Activated T-helper 1 cell treated with anti-CD3 and anti-CD28 coated beads, Interleukin-12 subunit alpha, Interleukin-12 subunit beta, Interleukin-2, Interleukin-4 antibody, amounts not matched to agents 30 ng/mL and 10 ng/mL and 1 ng/mL, durations not matched to agents 14 hours and 24 hours and 36 hours (primary cell): ENCODE results near the gene DNAH8. TPM values are rescaled to one million over a fixed set of nuclear protein-coding genes. Genes with fewer than 3 reads are reported as not detected.

Source experiments
- DNase-seq: peaks from one replicate; pipeline ENCODE4 v3.0.0; 2021; ENCODE audit warnings: low spot score
- H3K27ac Mint-ChIP-seq: one replicate; pipeline ENCODE4 v1.8.0; 2021; ENCODE audit warnings: mild to moderate bottlenecking, mixed read lengths
- H3K27me3 Mint-ChIP-seq: one replicate; pipeline ENCODE4 v1.8.0; 2022; ENCODE audit warnings: mild to moderate bottlenecking, moderate library complexity, mixed read lengths; ENCODE audit not compliant: insufficient read depth
- H3K36me3 Mint-ChIP-seq: one replicate; pipeline ENCODE4 v1.8.0; 2021; ENCODE audit warnings: low read depth, mixed read lengths
- H3K4me1 Mint-ChIP-seq: one replicate; pipeline ENCODE4 v1.8.0; 2021; ENCODE audit warnings: low read depth, mixed read lengths
- H3K4me3 Mint-ChIP-seq: one replicate; pipeline ENCODE4 v1.8.0; 2021; ENCODE audit warnings: mild to moderate bottlenecking, moderate library complexity, mixed read lengths
- H3K9me3 Mint-ChIP-seq: one replicate; pipeline ENCODE4 v1.8.0; 2021; ENCODE audit warnings: mixed read lengths
- intact Hi-C: fragments of 100-400 bp; cut with micrococcal nuclease; formaldehyde crosslinking; loops from one replicate; pipeline ENCODE4 v1.15.1; 2024
- total RNA-seq: library from RNA; stranded (reverse); gene quantifications from 2 replicates; pipeline ENCODE4 v1.2.3, GENCODE V29; 2022

DNAH8 gene
- total RNA-seq, 1 donor from 2014 or later: 0.03 TPM

GRCh38 chr6:39073471-39074355 is 358.6 kb downstream of the DNAH8 start:
- DNase-seq: no peak
- no peak overlapping the region for H3K4me3 Mint-ChIP-seq
- peaks cover 18% of the 10 kb centered on the region for H3K27me3 Mint-ChIP-seq
- no peak overlapping the region for H3K27ac Mint-ChIP-seq
- no peaks in the 10 kb centered on the region for H3K36me3 Mint-ChIP-seq
- H3K9me3 Mint-ChIP-seq: no peaks in the 10 kb centered on the region
- no peaks in the 10 kb centered on the region for H3K4me1 Mint-ChIP-seq
- intact Hi-C loops: no loop called here

DNA sequence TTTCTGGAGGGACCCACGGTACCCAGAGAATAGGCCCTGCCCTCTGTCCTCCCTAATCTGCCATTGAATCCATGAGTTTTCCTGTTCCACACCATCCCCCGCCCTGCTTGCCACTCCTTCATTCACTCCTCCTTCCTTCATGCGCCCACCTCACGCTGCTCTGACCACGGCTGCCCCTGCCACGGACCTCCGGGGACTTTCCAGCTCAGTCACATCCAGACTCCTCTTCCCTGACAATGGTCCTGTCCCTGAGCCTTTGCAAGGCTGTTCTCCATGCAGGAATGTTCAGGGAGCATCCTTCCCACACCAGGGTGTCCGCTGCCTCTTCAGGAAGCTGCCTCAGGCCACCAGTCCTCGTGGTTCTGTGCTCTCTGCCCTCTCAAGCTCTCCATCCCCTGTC is 359.4 kb downstream of the DNAH8 start:
- Mint-ChIP-seq H3K27ac (no peak overlapping the region), H3K27me3 (peaks cover 16% of the 10 kb centered on the region), H3K36me3 (no peaks in the 10 kb centered on the region), H3K4me3 (no peak overlapping the region), H3K9me3 (no peaks in the 10 kb centered on the region), H3K4me1 (no peaks in the 10 kb centered on the region)
- intact Hi-C loops: no loop called here
- no peak for DNase-seq

DNA sequence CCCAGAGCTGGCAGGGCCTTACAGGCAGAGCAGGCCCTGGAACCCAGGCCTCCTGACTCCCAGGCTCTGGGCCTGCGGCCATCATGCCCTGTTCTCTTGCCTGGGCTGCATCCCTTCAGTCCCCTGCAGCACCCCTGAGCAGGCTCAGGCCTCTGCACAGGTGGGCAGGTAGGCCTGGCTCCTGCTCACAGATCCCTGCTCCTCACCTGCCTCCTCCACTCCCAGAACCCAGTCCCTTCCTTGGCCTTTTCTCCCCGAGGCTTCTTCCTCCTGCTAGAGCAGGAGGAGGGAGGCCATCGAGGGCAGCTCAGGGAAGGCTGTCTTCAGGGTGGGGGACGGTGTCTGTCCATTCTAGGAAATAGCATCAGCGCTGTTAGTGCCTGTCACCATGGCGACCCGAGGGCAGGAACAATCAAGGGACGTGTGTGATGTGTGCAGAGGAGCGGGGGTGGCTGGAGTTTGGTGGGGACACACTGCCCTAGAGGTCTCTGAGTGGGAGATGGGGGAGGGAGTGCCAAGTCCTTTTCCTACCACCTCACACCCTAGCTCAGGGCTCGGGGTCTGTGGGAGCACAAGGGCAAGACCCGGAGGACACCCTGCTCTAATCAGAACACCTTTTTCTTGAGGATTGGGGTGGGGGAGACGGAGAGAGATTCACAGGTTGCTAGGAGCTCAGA is 360.0 kb downstream of the DNAH8 start:
- no peaks in the 10 kb centered on the region for H3K9me3 Mint-ChIP-seq
- no peak for DNase-seq
- intact Hi-C loops: no loop called here
- H3K4me1 Mint-ChIP-seq: no peaks in the 10 kb centered on the region
- no peak overlapping the region for H3K4me3 Mint-ChIP-seq
- H3K27ac Mint-ChIP-seq: no peak overlapping the region
- H3K27me3 Mint-ChIP-seq: peaks cover 10% of the 10 kb centered on the region
- H3K36me3 Mint-ChIP-seq: no peaks in the 10 kb centered on the region

DNA sequence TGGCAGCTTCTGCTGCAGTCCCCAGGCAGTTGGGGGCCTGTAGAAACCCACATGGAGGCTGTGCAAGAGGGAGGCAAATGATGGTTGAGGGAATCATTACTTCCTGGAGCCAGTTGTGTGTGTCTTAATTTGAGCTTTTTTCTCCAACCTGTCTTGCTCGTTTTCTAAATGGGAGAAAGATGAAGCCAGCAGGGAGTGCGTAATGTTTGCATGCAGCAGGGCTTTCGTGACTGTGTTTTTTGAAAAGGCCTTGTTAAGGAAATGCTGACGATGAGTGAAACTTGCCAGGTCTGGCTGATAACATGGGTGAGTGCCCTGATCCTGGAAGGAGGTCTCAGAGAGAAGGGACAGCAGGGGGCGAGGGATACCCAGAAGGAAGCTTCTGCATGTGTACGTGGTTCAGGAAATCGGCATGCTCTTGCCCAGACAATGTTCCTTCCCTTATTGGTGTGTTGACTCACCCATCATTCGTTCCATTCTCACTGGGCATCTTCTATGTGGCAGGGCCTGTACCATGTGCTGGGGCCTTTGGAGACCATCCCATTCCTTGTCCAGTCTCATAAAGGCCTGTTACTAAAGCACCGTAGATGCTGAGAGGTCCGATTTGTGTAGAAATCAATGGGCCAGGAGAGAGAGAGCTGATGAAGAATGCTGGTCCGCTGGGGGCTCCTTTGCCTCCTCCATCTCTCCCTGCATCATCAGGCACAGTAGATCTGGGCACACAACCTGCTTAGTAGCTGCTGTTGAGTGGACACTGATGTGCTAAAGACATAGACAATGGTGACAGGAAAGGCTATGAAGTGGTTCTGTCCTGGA is 360.9 kb downstream of the DNAH8 start:
- H3K4me1 Mint-ChIP-seq: no peaks in the 10 kb centered on the region
- no peak for DNase-seq
- H3K4me3 Mint-ChIP-seq: no peak overlapping the region
- peaks cover 9% of the 10 kb centered on the region for H3K27me3 Mint-ChIP-seq
- intact Hi-C loops: no loop called here
- no peak overlapping the region for H3K27ac Mint-ChIP-seq
- H3K36me3 Mint-ChIP-seq: no peaks in the 10 kb centered on the region
- no peaks in the 10 kb centered on the region for H3K9me3 Mint-ChIP-seq

- no peak for DNase-seq
- intact Hi-C loops: no loop called here
These were observed 361.8 kb downstream of the DNAH8 start for GRCh38 chr6:39076623-39077535.

GRCh38 chr6:39077882-39078594 is 362.9 kb downstream of the DNAH8 start:
- intact Hi-C loops: no loop called here
- Mint-ChIP-seq H3K9me3 (no peaks in the 10 kb centered on the region), H3K36me3 (no peaks in the 10 kb centered on the region), H3K4me1 (no peaks in the 10 kb centered on the region), H3K27me3 (peaks cover 6% of the 10 kb centered on the region), H3K4me3 (no peak overlapping the region), H3K27ac (no peak overlapping the region)
- no peak for DNase-seq

More at GRCh38 chr6:39076623-39077535, 361.8 kb downstream of the DNAH8 start:
- Mint-ChIP-seq H3K27ac (no peak overlapping the region), H3K4me1 (no peaks in the 10 kb centered on the region), H3K36me3 (no peaks in the 10 kb centered on the region), H3K9me3 (no peaks in the 10 kb centered on the region), H3K4me3 (no peak overlapping the region), H3K27me3 (peaks cover 6% of the 10 kb centered on the region)

DNA sequence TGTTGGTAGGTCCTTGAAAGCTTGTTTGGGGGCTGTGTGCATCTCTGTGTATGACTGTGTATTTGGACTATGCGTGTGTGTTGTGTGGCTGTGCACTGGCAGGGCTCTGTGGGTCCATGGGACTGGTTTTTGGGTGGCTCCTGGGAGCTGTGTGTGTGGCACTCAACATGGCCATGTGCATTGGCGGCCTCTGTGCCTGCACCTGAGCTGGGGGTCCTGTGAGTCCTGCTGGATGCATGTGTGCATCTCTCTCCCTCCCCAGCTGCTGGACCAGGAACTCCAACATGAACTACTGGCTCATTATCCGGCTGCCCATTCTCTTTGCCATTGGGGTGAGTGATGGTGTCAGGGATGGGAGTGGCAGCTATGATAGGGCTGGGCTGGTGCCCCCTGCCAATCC is 363.6 kb downstream of the DNAH8 start:
- Mint-ChIP-seq H3K4me1 (peaks cover 5% of the 10 kb centered on the region), H3K36me3 (no peaks in the 10 kb centered on the region), H3K27ac (no peak overlapping the region), H3K4me3 (no peak overlapping the region), H3K9me3 (no peaks in the 10 kb centered on the region), H3K27me3 (peaks cover 10% of the 10 kb centered on the region)
- no peak for DNase-seq
- intact Hi-C loops: no loop called here

- no peak for DNase-seq
- H3K27ac Mint-ChIP-seq: no peak overlapping the region
- H3K27me3 Mint-ChIP-seq: peaks cover 10% of the 10 kb centered on the region
- H3K4me1 Mint-ChIP-seq: peaks cover 8% of the 10 kb centered on the region
- no peak overlapping the region for H3K4me3 Mint-ChIP-seq
- H3K36me3 Mint-ChIP-seq: no peaks in the 10 kb centered on the region
- intact Hi-C loops: no loop called here
- H3K9me3 Mint-ChIP-seq: no peaks in the 10 kb centered on the region
These were observed 364.4 kb downstream of the DNAH8 start for GRCh38 chr6:39079197-39080125.

Other genes starting within 250 kb of the DNAH8 start
- gene BTBD9, start 75.4 kb upstream of the DNAH8 start, total RNA-seq: 14.5 and 16.4 TPM in 2 replicates
- gene GLO1, start 12.2 kb upstream of the DNAH8 start, total RNA-seq: 109 and 110 TPM in 2 replicates